ENCODE results near the gene AKAP7.
"Not testable (repeated sequence)": the region's sequence is repeated elsewhere in the genome, so short reads cannot be mapped to it uniquely, and the experiment has no call there.

AKAP7 gene

DNA sequence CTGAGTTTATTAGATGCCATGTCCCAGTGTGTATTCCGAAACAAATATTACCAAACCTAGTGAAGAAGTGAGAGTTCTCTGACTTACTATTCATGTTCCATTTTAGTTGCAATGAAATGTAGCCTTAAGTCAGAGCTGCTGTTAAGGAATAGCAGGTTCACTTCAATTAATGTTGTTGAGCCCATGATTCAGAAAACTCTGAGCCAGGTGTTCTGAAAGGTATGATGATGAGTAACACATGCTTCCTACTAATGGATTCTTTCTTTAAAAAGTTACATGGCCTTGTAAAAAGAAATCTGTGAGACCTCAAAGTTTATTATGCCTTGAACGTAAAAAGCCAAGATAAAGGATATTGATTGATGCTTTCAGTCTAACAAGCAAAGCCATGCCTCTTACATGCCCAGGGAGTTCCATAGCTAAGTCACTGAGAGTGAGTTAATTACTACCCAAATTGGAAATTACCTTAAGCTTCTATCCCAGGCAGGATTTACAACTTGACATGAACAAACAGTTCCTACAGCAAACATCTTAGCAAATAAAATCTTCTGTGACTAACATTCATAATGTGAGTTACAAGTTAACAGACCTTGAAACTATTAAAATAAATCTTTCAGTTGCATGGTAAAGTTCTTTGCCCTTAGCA, 122.9 kb downstream of the AKAP7 start:
- Histone ChIP-seq H3K36me3 (no peaks in the 10 kb centered on the region), H3K4me3 (ENCODE audit: low read depth, low read length) (no peak overlapping the region), H3K27ac (no peak overlapping the region), H3K27me3 (ENCODE audit: insufficient read depth, low read depth, severe bottlenecking) (no peaks in the 10 kb centered on the region), H3K9me3 (ENCODE audit: severe bottlenecking) (peaks cover 3% of the 10 kb centered on the region)
- no peak for TF ChIP-seq CTCF (IDR thresholded peaks at IDR 0.05; ENCODE audit: low read depth, low read length)
- DNase-seq, result no peak

DNA sequence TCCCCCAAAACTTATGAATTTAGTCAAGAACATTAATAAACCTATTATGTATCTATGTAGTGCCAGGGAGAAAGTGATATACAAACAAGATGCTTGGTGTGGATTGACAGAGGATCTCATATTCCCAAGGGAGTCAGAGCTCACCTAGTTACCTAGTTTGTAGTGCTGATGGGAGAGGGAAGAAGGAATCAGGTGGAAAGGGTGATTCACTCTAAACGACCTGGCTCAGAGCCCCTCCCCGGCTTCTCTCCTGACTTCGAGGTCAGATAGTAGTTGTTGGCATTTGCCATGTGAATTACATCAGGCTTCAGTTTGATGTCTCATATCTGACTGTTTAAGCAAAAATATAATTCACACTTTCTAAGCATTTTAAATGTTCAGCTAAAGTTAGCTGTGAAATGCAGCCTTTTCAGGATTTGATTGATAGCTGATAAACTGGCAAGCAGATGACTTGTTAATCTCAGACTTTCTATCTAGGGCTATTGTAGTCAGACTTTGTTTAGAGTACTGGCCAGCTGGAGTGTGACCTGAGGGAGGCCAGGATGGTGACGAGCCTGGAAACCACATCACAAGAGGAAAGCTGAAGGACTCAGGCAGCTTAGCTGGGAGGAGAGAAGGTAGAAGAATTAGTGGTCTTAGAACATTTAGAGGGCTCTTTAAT, 123.7 kb downstream of the AKAP7 start:
- Histone ChIP-seq H3K27ac (no peak overlapping the region), H3K27me3 (ENCODE audit: insufficient read depth, low read depth, severe bottlenecking) (no peaks in the 10 kb centered on the region), H3K36me3 (no peaks in the 10 kb centered on the region)

GRCh38 chr6:131260960-131261359, 125.7 kb downstream of the AKAP7 start:
- H3K9me3 ChIP-seq (ENCODE audit: severe bottlenecking); H3K4me3 ChIP-seq (ENCODE audit: low read depth, low read length); DNase-seq; H3K27me3 ChIP-seq (ENCODE audit: insufficient read depth, low read depth, severe bottlenecking); H3K27ac ChIP-seq; H3K36me3 ChIP-seq: not testable (repeated sequence)

More for the DNA sequence above, 123.7 kb downstream of the AKAP7 start:
- DNase-seq, result peak; percentile 60
- H3K9me3 ChIP-seq (ENCODE audit: severe bottlenecking), result peaks cover 3% of the 10 kb centered on the region
- H3K4me3 ChIP-seq (ENCODE audit: low read depth, low read length), result no peak overlapping the region
- no peak for TF ChIP-seq CTCF (IDR thresholded peaks at IDR 0.05; ENCODE audit: low read depth, low read length)

DNA sequence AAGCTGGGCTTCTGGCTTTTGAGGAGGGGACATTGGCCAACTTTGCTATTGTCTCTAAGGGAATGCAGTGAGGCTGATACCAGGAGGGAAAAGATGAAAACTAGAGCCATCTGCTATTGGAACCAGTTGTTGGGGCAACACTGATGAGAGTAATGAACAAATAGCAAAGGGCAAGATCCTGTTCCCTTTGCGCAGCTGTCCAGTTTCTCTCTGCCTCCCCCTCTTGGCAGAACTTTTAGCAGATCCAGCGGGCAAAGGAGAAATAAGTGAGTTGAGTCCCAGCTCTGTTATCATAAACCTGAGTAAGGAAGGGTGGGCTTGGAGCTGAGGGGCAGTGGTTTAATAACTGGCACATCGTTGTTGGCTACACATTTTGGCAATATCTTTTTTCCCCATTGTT, 126.8 kb downstream of the AKAP7 start:
- peaks cover 3% of the 10 kb centered on the region for H3K9me3 ChIP-seq (ENCODE audit: severe bottlenecking)
- no peaks in the 10 kb centered on the region for H3K27me3 ChIP-seq (ENCODE audit: insufficient read depth, low read depth, severe bottlenecking)
- H3K4me3 ChIP-seq (ENCODE audit: low read depth, low read length), result no peak overlapping the region
- H3K27ac ChIP-seq, result no peak overlapping the region
- 0 out of 2 replicates have a peak, but pooled peaks have one; percentile 10 for TF ChIP-seq CTCF (IDR thresholded peaks at IDR 0.05; ENCODE audit: low read depth, low read length)
- DNase-seq, result no peak
- H3K36me3 ChIP-seq, result no peaks in the 10 kb centered on the region

- no peak overlapping the region for H3K4me3 ChIP-seq (ENCODE audit: low read depth, low read length)
Measured at GRCh38 chr6:131265939-131266338, 130.7 kb downstream of the AKAP7 start.

More at GRCh38 chr6:131265939-131266338, 130.7 kb downstream of the AKAP7 start:
- no peak for DNase-seq
- TF ChIP-seq CTCF (IDR thresholded peaks at IDR 0.05; ENCODE audit: low read depth, low read length), result no peak
- H3K27ac ChIP-seq, result no peak overlapping the region
- no peaks in the 10 kb centered on the region for H3K27me3 ChIP-seq (ENCODE audit: insufficient read depth, low read depth, severe bottlenecking)
- H3K9me3 ChIP-seq (ENCODE audit: severe bottlenecking), result no peaks in the 10 kb centered on the region
- no peaks in the 10 kb centered on the region for H3K36me3 ChIP-seq
